Fibroblast of mammary gland (primary cell): ENCODE measurements around the gene HS3ST4.

Experiments used
- DNase-seq: peaks from one replicate; pipeline ENCODE4 v3.0.0-alpha.2; 2010; ENCODE audit warnings: low read depth
- H3K4me3 ChIP-seq: 2 replicates; pipeline ENCODE4 v1.5.1; 2011; ENCODE audit warnings: low read depth, mild to moderate bottlenecking, low read length, moderate library complexity; ENCODE audit not compliant: control insufficient read depth
- TF ChIP-seq, protein P1 (sequence below): conservative IDR thresholded peaks from 2 replicates; pipeline ENCODE4 v1.5.1; 2011; ENCODE audit warnings: low read depth, low read length, inconsistent platforms; ENCODE audit not compliant: control insufficient read depth, insufficient read depth

The HS3ST4 gene

DNA sequence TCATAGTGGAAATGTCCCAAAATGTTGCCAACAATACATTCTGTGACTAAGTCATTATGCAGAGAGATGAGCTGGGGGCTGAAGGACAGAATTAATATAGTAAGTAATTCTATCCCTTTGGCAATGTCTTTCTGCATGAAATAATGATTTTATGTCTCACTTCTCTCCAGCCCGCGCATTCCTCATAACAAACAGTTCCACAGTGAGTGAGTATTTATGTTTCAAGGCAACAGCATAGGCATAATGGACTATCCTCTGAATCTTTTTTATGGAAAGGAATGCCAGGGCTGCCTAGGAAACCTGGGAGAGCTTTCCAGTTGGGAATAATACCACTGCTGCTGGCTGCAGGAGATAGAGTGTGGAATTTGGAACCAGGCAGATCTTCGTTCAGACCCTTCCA, 477.7 kb downstream of the HS3ST4 start:
- TF ChIP-seq, protein P1, sequence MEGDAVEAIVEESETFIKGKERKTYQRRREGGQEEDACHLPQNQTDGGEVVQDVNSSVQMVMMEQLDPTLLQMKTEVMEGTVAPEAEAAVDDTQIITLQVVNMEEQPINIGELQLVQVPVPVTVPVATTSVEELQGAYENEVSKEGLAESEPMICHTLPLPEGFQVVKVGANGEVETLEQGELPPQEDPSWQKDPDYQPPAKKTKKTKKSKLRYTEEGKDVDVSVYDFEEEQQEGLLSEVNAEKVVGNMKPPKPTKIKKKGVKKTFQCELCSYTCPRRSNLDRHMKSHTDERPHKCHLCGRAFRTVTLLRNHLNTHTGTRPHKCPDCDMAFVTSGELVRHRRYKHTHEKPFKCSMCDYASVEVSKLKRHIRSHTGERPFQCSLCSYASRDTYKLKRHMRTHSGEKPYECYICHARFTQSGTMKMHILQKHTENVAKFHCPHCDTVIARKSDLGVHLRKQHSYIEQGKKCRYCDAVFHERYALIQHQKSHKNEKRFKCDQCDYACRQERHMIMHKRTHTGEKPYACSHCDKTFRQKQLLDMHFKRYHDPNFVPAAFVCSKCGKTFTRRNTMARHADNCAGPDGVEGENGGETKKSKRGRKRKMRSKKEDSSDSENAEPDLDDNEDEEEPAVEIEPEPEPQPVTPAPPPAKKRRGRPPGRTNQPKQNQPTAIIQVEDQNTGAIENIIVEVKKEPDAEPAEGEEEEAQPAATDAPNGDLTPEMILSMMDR = no peak
- H3K4me3 ChIP-seq = no peak overlapping the region
- DNase-seq = no peak

DNA sequence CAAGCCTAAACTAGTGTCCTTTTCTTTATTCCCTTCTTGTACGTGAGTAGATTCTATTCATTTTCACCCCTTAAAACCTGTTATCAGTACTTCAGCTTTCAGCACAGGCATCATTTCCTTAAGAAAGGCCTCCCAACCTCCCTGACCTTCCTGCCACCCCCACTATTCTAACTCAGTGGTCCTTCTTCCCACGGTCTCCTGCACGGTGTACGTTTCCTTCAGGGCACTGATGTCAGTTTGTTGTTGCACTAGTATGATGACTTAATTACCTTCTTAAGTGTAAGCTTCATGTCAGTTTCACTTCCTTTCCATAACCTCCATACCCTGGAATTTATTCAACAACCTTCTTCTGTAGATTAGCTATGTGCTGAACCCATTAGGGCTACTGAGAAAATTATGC, 484.2 kb downstream of the HS3ST4 start:
- no peak overlapping the region for H3K4me3 ChIP-seq
- no peak for DNase-seq
- TF ChIP-seq, protein P1 = no peak

DNA sequence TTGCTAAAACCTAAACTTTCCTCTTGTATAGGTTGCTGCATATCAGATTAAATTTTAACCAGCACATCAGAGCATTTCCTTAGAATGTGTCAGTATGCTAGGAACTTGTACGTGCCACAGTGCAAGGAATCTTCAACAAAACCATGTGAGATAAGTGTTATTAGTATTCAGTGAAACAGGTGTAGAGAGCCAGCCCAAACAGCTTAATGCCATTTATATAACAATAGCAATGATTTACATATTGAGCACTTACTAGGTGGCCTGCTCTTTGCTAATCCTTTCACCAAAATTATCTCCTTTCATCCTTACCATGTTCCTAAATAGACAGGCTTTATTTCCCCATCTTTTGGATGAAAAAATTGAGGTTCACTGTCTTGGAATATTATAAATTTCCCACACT, 485.7 kb downstream of the HS3ST4 start:
- DNase-seq = no peak
- TF ChIP-seq, protein P1 = no peak
- no peak overlapping the region for H3K4me3 ChIP-seq

DNA sequence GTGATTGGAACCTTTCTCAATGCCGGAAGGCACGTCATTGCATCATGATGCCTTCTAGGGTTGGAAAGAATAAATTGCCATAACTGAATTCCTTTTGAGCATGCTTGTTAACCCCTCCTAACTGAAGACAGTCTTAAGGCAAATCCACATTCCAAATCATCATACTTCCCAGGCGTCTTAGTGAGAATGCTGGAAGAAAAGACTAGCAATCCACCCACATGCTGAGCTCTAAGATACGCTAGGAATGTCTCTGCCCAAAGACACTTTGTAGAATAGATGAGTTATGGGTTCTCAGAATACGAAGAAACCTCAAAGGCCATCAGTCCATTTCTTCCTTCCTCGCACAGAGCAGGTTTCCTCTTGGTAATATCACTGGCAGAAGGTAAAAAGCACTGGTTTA, 486.5 kb downstream of the HS3ST4 start:
- no peak overlapping the region for H3K4me3 ChIP-seq
- TF ChIP-seq, protein P1 = no peak
- DNase-seq = no peak

DNA sequence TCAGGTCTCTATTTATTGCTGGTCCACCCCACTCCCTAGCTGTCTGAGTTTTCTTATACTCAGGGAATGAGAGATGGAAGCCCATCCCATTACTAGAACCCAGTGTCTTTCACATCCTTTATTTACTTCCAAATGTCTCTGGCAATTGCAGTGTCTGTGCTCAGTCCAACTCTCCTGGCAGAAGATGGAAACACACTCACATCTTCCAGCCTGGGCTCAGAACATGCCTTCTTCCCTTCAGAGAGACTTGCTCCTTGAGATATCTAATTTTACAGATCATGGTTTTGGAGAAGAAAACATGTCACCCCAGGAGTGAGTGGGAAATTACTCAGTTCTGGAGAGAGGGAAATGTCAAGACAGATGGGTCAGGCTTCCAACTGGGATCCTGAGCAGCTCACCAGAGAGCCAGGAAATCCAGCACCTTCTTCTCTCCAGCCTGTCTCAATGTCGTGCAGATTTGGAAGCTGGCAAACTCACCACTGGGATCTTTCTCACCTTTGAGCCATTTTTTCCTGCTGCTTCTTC, 494.4 kb downstream of the HS3ST4 start:
- DNase-seq = no peak
- H3K4me3 ChIP-seq = no peak overlapping the region
- TF ChIP-seq, protein P1 = no peak
